Thyroid gland (tissue), 4 donors: Measurements from ENCODE around the gene HKDC1.

Source experiments
- POLR2A ChIP-seq, 2 donors: fragments of 450-650 bp; IDR thresholded peaks; one replicate each; pipeline ENCODE4 v1.6.1; 2017; ENCODE audit warnings: antibody characterized with exemption in 2 of 2, mild to moderate bottlenecking in 2 of 2, moderate library complexity in 1 of 2
- TF ChIP-seq, protein P1 (sequence below), 6 experiments: fragments of 200-600 bp in 3 of 6; fragments of 450-650 bp in 3 of 6; sonication (generic) in 3 of 6; IDR thresholded peaks; one replicate each; pipeline ENCODE4 v1.5.1; 2016 to 2019; ENCODE audit warnings: antibody characterized with exemption in 6 of 6, mild to moderate bottlenecking in 2 of 6, inconsistent platforms in 1 of 6, moderate library complexity in 1 of 6

DNA sequence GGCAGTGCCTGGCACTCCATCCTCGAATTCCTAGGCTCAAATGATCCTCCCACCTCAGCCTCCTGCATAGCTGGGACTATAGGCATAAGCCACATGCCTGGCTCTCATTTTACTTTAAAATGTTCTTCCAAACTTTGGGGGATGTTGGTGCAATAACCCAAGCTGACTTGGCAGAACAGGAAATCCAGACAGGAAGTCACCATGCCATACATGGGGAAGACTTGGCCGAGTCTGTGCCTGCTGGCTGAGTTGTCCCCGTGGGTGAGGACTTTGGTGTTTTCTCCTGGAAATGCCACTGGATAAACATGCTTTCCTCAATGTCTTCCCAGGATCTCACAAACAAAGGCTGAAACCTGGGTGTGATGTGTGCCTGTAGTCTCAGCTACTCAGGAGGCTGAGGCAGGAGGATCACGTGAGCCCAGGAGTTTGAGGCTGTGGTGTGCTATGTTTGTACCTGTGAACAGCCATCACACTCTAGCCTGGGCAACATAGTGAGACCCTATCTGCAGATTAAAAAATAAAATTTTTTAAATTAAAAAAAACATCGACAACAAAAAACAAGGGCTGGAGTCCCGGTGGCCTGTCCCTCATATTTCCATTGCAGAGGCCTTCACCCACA is 19.8 kb downstream of the HKDC1 start:
- TF ChIP-seq, protein P1, sequence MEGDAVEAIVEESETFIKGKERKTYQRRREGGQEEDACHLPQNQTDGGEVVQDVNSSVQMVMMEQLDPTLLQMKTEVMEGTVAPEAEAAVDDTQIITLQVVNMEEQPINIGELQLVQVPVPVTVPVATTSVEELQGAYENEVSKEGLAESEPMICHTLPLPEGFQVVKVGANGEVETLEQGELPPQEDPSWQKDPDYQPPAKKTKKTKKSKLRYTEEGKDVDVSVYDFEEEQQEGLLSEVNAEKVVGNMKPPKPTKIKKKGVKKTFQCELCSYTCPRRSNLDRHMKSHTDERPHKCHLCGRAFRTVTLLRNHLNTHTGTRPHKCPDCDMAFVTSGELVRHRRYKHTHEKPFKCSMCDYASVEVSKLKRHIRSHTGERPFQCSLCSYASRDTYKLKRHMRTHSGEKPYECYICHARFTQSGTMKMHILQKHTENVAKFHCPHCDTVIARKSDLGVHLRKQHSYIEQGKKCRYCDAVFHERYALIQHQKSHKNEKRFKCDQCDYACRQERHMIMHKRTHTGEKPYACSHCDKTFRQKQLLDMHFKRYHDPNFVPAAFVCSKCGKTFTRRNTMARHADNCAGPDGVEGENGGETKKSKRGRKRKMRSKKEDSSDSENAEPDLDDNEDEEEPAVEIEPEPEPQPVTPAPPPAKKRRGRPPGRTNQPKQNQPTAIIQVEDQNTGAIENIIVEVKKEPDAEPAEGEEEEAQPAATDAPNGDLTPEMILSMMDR (IDR thresholded peaks at IDR 0.05): no peak
- TF ChIP-seq POLR2A (IDR thresholded peaks at IDR 0.05): no peak
